HG03175 (cell line): Measurements from ENCODE around the gene BCL3.

ENCODE experiments used
- ATAC-seq: cut with Tn5 transposase; IDR thresholded peaks from one replicate; pipeline ENCODE4 v1.9.1; 2021; ENCODE audit warnings: mild to moderate bottlenecking, moderate library complexity; ENCODE audit not compliant: unreplicated experiment

Gene BCL3

GRCh38 chr19:44785271-44785670 is 36.8 kb downstream of the BCL3 start:
- ATAC-seq: no peak

GRCh38 chr19:44785993-44786392 is 37.5 kb downstream of the BCL3 start:
- no peak for ATAC-seq

- ATAC-seq: no peak
Observed at GRCh38 chr19:44788971-44789370, 40.5 kb downstream of the BCL3 start.

GRCh38 chr19:44789943-44790483 is 41.5 kb downstream of the BCL3 start:
- no peak for ATAC-seq

GRCh38 chr19:44792281-44792680 is 43.8 kb downstream of the BCL3 start:
- ATAC-seq: no peak

- no peak for ATAC-seq
Observed at GRCh38 chr19:44794610-44795009, 46.1 kb downstream of the BCL3 start.

- ATAC-seq: no peak
Observed at GRCh38 chr19:44795398-44795987, 47.0 kb downstream of the BCL3 start.

- ATAC-seq: no peak
Observed at GRCh38 chr19:44796701-44797115, 48.2 kb downstream of the BCL3 start.

- no peak for ATAC-seq
Observed at GRCh38 chr19:44799627-44800346, 51.3 kb downstream of the BCL3 start.

GRCh38 chr19:44800461-44800860 is 52.0 kb downstream of the BCL3 start:
- peak; percentile 78 for ATAC-seq

GRCh38 chr19:44803442-44804428 is 55.2 kb downstream of the BCL3 start:
- no peak for ATAC-seq

- no peak for ATAC-seq
Observed at GRCh38 chr19:44806291-44806690, 57.8 kb downstream of the BCL3 start.

- no peak for ATAC-seq
Observed at GRCh38 chr19:44807162-44807561, 58.7 kb downstream of the BCL3 start.

- no peak for ATAC-seq
Observed at GRCh38 chr19:44807652-44808462, 59.3 kb downstream of the BCL3 start.

GRCh38 chr19:44808463-44809371 is 60.2 kb downstream of the BCL3 start, which contains the start of gene BCAM:
Gene BCAM, plus strand, starts transcription at chr19:44809103. Its CDS starts 22 bp downstream, at chr19:44809125.
- ATAC-seq: no peak
